ENCODE measurements around the gene ZNF892.

GRCh38 chr2:95238131-95238530, 30.8 kb downstream of the ZNF892 start:
- TF ChIP-seq EZH2phosphoT487 (IDR thresholded peaks at IDR 0.05; ENCODE audit: insufficient read depth, low read depth) (no peak), EZH2 (IDR thresholded peaks at IDR 0.05; ENCODE audit: insufficient read depth, poor library complexity, severe bottlenecking) (no peak)

Data from GM23248 (cell line).